GM18951 (cell line): ENCODE measurements around the gene TRAPPC11.

ENCODE experiments used
- POLR2A ChIP-seq: IDR thresholded peaks from 4 replicates; pipeline ENCODE4 v1.6.1; 2011; ENCODE audit warnings: mild to moderate bottlenecking; ENCODE audit not compliant: insufficient read length, insufficient read depth; ENCODE audit errors: extremely low read depth
- in situ Hi-C: fragments of 300-500 bp; cut with MboI; formaldehyde crosslinking; loops from one replicate; pipeline ENCODE4 v1.12.0; 2022; ENCODE audit warnings: low sequenced_read_pairs, mixed read lengths, inconsistent platforms; ENCODE audit not compliant: unreplicated experiment

TRAPPC11 gene

GRCh38 chr4:183670251-183670650, 11.2 kb downstream of the TRAPPC11 start:
- in situ Hi-C loops: no loop called here
- no peak for TF ChIP-seq POLR2A

DNA sequence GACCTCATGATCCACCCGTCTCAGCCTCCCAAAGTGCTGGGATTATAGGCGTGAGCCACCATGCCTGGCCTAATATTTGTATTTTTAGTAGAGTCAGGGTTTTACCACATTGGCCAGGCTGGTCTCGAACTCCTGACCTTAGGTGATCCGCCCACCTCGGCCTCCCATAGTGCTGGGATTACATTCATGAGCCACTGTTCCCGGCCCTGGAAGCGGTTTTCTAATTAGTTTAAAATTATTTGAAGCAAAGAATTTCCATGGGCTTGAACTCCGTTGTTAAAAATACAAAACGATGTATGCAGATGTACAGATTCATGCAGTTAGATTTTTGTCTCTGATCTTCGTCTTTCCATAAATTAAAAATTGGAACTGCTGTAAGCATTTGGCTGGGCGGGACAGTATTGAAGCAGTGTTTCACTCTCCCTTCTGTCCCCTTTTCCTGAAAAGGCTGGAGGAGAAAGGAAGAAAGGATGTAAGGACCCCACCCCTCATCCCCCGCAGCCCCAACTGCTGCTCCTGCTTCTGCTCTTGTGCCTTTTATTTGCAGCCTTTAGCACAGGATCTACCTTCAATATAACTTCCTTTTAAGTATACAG, 12.0 kb downstream of the TRAPPC11 start:
- no peak for TF ChIP-seq POLR2A
- in situ Hi-C loops: no loop called here

GRCh38 chr4:183674153-183674552, 15.1 kb downstream of the TRAPPC11 start:
- in situ Hi-C loops: no loop called here

GRCh38 chr4:183675625-183676024, 16.5 kb downstream of the TRAPPC11 start:
- in situ Hi-C loops: no loop called here
- no peak for TF ChIP-seq POLR2A

More at GRCh38 chr4:183674153-183674552, 15.1 kb downstream of the TRAPPC11 start:
- no peak for TF ChIP-seq POLR2A

GRCh38 chr4:183681119-183681518, 22.0 kb downstream of the TRAPPC11 start:
- in situ Hi-C loops: no loop called here
- TF ChIP-seq POLR2A: no peak

GRCh38 chr4:183686461-183686860, 27.4 kb downstream of the TRAPPC11 start:
- in situ Hi-C loops: no loop called here
- TF ChIP-seq POLR2A: no peak

GRCh38 chr4:183688216-183688615, 29.1 kb downstream of the TRAPPC11 start:
- TF ChIP-seq POLR2A: no peak
- in situ Hi-C loops: no loop called here

- no peak for TF ChIP-seq POLR2A
- in situ Hi-C loops: no loop called here
These were observed 31.9 kb downstream of the TRAPPC11 start for GRCh38 chr4:183691006-183691405.

GRCh38 chr4:183691897-183692296, 32.8 kb downstream of the TRAPPC11 start:
- in situ Hi-C loops: no loop called here
- no peak for TF ChIP-seq POLR2A

- in situ Hi-C loops: no loop called here
These were observed 39.8 kb downstream of the TRAPPC11 start for GRCh38 chr4:183698909-183699308.

GRCh38 chr4:183700407-183700806, 41.3 kb downstream of the TRAPPC11 start:
- in situ Hi-C loops: no loop called here
- no peak for TF ChIP-seq POLR2A

More at GRCh38 chr4:183698909-183699308, 39.8 kb downstream of the TRAPPC11 start:
- TF ChIP-seq POLR2A: no peak

DNA sequence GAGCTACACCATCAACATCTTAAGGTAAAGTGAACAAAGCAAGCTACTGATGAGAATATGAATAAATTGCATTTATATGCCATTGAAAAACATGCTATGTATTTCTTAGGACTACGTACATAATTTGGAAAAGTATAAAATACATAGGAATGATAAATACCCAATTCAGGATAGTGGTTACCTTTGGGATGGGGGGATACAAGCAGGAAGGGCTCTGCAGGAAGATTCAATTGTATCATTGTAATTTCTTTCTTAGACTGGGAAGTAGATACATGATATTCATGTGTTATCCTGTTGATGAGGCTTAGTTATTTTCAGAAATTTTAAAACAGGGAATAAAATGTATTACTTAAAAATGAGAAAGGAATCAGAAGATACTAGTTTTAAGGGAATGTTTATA, 43.4 kb downstream of the TRAPPC11 start:
- TF ChIP-seq POLR2A: no peak
- in situ Hi-C loops: no loop called here

DNA sequence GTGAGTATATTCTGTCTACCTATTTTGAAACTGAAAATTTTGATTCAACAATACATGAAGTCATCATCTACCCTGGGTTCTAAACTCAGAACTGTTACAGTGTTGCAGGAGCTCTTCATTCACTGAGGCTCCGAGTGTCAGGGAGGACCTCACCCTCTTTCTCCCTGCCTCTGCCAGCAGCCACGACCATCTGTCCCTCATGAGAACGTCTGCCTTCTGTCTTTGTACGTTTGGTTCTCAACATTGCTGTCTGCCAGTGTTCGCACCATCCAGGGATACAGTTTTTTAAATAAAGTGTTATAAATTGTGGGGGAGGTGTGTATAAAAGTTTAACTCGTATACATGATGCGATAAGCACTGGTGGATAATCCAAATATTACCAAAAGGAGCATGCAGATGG, 55.5 kb downstream of the TRAPPC11 start:
- in situ Hi-C loops: no loop called here
- no peak for TF ChIP-seq POLR2A

GRCh38 chr4:183716302-183716701, 57.2 kb downstream of the TRAPPC11 start:
- in situ Hi-C loops: no loop called here
- TF ChIP-seq POLR2A: no peak

- TF ChIP-seq POLR2A: no peak
- in situ Hi-C loops: no loop called here
These were observed 59.8 kb downstream of the TRAPPC11 start for GRCh38 chr4:183718876-183719275.
